WTC11 (cell line): ENCODE measurements around the gene LPCAT1.

Experiments
- CBFB ChIP-seq: sonication (generic); formaldehyde crosslinking; IDR thresholded peaks from 2 replicates; pipeline ENCODE4 v1.8.1; 2022; ENCODE audit warnings: mild to moderate bottlenecking, low read depth, missing genetic modification reagents
- NFE2L1 ChIP-seq: sonication (generic); formaldehyde crosslinking; IDR thresholded peaks from 2 replicates; pipeline ENCODE4 v1.8.1; 2023; ENCODE audit warnings: missing genetic modification reagents
- RELA ChIP-seq: sonication (generic); formaldehyde crosslinking; IDR thresholded peaks from 2 replicates; pipeline ENCODE4 v1.8.1; 2022; ENCODE audit warnings: missing genetic modification reagents, mild to moderate bottlenecking, borderline replicate concordance
- SMAD3 ChIP-seq: sonication (generic); formaldehyde crosslinking; IDR thresholded peaks from 2 replicates; pipeline ENCODE4 v1.8.0; 2022; ENCODE audit warnings: missing genetic modification reagents, mild to moderate bottlenecking, borderline replicate concordance
- USF2 ChIP-seq: sonication (generic); formaldehyde crosslinking; IDR thresholded peaks from 2 replicates; pipeline ENCODE4 v1.8.1; 2023; ENCODE audit warnings: mild to moderate bottlenecking, missing genetic modification reagents, moderate library complexity
- ZNF138 ChIP-seq: sonication (generic); formaldehyde crosslinking; conservative IDR thresholded peaks from 2 replicates; pipeline ENCODE4 v1.8.1; 2022; ENCODE audit warnings: mild to moderate bottlenecking, moderate library complexity, missing genetic modification reagents
- TF ChIP-seq, protein P1 (sequence below): sonication (generic); formaldehyde crosslinking; conservative IDR thresholded peaks from 2 replicates; pipeline ENCODE4 v1.8.1; 2022; ENCODE audit warnings: mild to moderate bottlenecking, missing genetic modification reagents

GRCh38 chr5:1471997-1472963 is 51.5 kb downstream of the LPCAT1 start:
- TF ChIP-seq ZNF138 (CRISPR knock-in tag) (no peak), CBFB (CRISPR knock-in tag) (no peak), RELA (CRISPR knock-in tag) (no peak), SMAD3 (no peak), USF2 (CRISPR knock-in tag) (no peak), NFE2L1 (CRISPR knock-in tag) (no peak)
- TF ChIP-seq, protein P1, sequence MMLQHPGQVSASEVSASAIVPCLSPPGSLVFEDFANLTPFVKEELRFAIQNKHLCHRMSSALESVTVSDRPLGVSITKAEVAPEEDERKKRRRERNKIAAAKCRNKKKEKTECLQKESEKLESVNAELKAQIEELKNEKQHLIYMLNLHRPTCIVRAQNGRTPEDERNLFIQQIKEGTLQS: no peak
